ENCODE measurements around the gene PRRC2B. TPM values are rescaled to one million over a fixed set of nuclear protein-coding genes. Genes with fewer than 3 reads are reported as not detected.
A peak's percentile ranks its signal among the peaks of the same experiment; 100 is the strongest.

Gene PRRC2B
- total and polyA plus RNA-seq, 2 of the 13 experiments (the other 11 are each of a cell fraction or from before 2014, with no cell fraction given) = 20.8 to 37.4 TPM

DNA sequence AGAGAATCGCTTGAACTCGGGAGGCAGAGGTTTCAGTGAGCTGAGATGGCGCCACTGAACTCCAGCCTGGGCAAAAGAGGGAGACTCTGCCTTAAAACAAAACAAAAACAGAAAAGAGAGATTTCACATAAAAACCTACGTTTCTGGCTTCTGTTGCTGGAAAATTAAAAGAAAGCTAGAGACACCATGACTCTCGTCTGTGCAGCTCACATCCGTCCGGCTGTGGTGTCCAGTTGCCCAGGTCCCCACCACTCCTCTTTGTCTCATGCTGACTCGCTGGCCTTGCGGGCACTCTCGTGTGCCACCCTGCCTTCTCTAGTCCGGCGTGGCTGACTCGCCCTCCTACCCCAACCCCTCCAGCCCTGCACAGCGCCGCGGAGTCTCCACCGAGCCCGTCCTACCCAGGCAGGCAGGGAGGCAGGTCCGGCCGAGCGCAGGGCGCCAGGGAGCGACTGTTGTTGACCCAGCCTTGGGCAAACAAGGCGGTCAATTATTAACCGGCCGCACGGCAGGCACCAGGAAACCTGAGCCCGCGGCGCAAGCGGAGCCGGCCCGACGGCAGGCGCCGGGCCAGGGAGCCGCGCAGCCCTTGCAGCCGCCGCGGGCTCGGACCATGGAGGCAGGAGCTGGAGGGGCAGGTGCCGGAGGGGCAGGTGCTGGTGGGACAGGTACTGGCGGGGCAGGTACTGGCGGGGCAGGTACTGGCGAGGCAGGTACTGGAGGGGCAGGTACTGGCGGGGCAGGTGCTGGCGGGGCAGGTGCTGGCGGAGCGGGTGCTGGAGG, 151.3 kb downstream of the PRRC2B start, which contains the start of gene PRRT1B (continued):
- TF ChIP-seq ZNF432 (CRISPR knock-in tag; IDR thresholded peaks at IDR 0.05; ENCODE audit: borderline replicate concordance) (no peak), ZNF576 (CRISPR knock-in tag; IDR thresholded peaks at IDR 0.05) (no peak), ZNF616 (CRISPR knock-in tag; IDR thresholded peaks at IDR 0.05; ENCODE audit: low read depth) (no peak), ZEB1 (IDR thresholded peaks at IDR 0.05; ENCODE audit: insufficient replicate concordance, low read depth) (no peak), SSRP1 (CRISPR knock-in tag; IDR thresholded peaks at IDR 0.05) (no peak), HOMEZ (CRISPR knock-in tag; IDR thresholded peaks at IDR 0.05; ENCODE audit: low read depth) (no peak), SRSF1 (optimal IDR thresholded peaks at IDR 0.05; ENCODE audit: low read depth, low read length) (no peak), ATF7 (IDR thresholded peaks at IDR 0.05) (no peak), ATF7 (CRISPR knock-in tag; IDR thresholded peaks at IDR 0.05) (no peak; the same call in 1 of the 2 replicates), RELA (CRISPR knock-in tag; IDR thresholded peaks at IDR 0.05) (no peak), KDM6A (CRISPR knock-in tag; IDR thresholded peaks at IDR 0.05; ENCODE audit: low read depth) (no peak), NCOA5 (CRISPR knock-in tag; IDR thresholded peaks at IDR 0.05) (no peak), MAX (IDR thresholded peaks at IDR 0.05) (peak; percentile 52; the same call in 1 of the 2 replicates), MATR3 (CRISPR knock-in tag; IDR thresholded peaks at IDR 0.05) (no peak), CSRNP1 (CRISPR knock-in tag; IDR thresholded peaks at IDR 0.05) (peak; percentile 66; the same call in 1 of the 2 replicates), ERF (CRISPR knock-in tag; IDR thresholded peaks at IDR 0.05) (peak; percentile 53), MTF1 (CRISPR knock-in tag; IDR thresholded peaks at IDR 0.05) (no peak), ZNF234 (CRISPR knock-in tag; conservative IDR thresholded peaks at IDR 0.05) (no peak), ZNF577 (CRISPR knock-in tag; IDR thresholded peaks at IDR 0.05; ENCODE audit: borderline replicate concordance, low read depth) (no peak), NFYB (CRISPR knock-in tag; IDR thresholded peaks at IDR 0.05) (no peak), ZNF317 (CRISPR knock-in tag; IDR thresholded peaks at IDR 0.05) (peak; percentile 89)
- TF ChIP-seq, protein P1, sequence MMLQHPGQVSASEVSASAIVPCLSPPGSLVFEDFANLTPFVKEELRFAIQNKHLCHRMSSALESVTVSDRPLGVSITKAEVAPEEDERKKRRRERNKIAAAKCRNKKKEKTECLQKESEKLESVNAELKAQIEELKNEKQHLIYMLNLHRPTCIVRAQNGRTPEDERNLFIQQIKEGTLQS (CRISPR knock-in tag; IDR thresholded peaks at IDR 0.05) = no peak
- TF ChIP-seq, protein P2, sequence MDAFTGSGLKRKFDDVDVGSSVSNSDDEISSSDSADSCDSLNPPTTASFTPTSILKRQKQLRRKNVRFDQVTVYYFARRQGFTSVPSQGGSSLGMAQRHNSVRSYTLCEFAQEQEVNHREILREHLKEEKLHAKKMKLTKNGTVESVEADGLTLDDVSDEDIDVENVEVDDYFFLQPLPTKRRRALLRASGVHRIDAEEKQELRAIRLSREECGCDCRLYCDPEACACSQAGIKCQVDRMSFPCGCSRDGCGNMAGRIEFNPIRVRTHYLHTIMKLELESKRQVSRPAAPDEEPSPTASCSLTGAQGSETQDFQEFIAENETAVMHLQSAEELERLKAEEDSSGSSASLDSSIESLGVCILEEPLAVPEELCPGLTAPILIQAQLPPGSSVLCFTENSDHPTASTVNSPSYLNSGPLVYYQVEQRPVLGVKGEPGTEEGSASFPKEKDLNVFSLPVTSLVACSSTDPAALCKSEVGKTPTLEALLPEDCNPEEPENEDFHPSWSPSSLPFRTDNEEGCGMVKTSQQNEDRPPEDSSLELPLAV (CRISPR knock-in tag; conservative IDR thresholded peaks at IDR 0.05; ENCODE audit: low read depth) = no peak
